MM.1S (cell line): ENCODE data around the gene TFAP2B.
A peak's percentile ranks its signal among the peaks of the same experiment; 100 is the strongest.

Source experiments
- DNase-seq: peaks from one replicate; pipeline ENCODE4 v3.0.0-alpha.2; 2015
- H2AFZ ChIP-seq: fragments of 300-600 bp; sonication (generic); 2 replicates; pipeline ENCODE4 v1.6.0; 2016; ENCODE audit warnings: antibody characterized with exemption, low read length
- H3F3A ChIP-seq: fragments of 300-600 bp; sonication (generic); 2 replicates; pipeline ENCODE4 v1.6.1; 2016; ENCODE audit warnings: mild to moderate bottlenecking, antibody characterized with exemption, low read length, moderate library complexity, mixed read lengths; ENCODE audit not compliant: insufficient read depth
- H3K27ac ChIP-seq: fragments of 300-600 bp; sonication (generic); 2 replicates; pipeline ENCODE4 v1.5.1; 2016; ENCODE audit warnings: mild to moderate bottlenecking, low read length
- H3K27me3 ChIP-seq: fragments of 300-600 bp; sonication (generic); replicated peaks from 2 replicates; pipeline ENCODE4 v1.6.0; 2016; ENCODE audit warnings: low read length; ENCODE audit not compliant: insufficient read depth
- H3K36me3 ChIP-seq: fragments of 300-600 bp; sonication (generic); replicated peaks from 2 replicates; pipeline ENCODE4 v1.6.1; 2016; ENCODE audit warnings: mild to moderate bottlenecking, low read length, mixed read lengths; ENCODE audit not compliant: insufficient read depth
- H3K4me1 ChIP-seq: fragments of 300-600 bp; sonication (generic); 2 replicates; pipeline ENCODE4 v1.6.1; 2016; ENCODE audit warnings: low read length, mixed read lengths
- H3K4me2 ChIP-seq: fragments of 300-600 bp; sonication (generic); 2 replicates; pipeline ENCODE4 v1.6.0; 2016; ENCODE audit warnings: low read depth, low read length
- H3K4me3 ChIP-seq: fragments of 300-600 bp; sonication (generic); 2 replicates; pipeline ENCODE4 v1.5.1; 2016; ENCODE audit warnings: low read length, mixed read lengths
- H3K79me2 ChIP-seq: fragments of 300-600 bp; sonication (generic); 2 replicates; pipeline ENCODE4 v1.6.1; 2016; ENCODE audit warnings: mixed run types, low read length, mixed read lengths
- H3K9ac ChIP-seq: fragments of 300-600 bp; sonication (generic); 2 replicates; pipeline ENCODE4 v1.6.1; 2016; ENCODE audit warnings: low read length, mixed read lengths
- H3K9me2 ChIP-seq: fragments of 300-600 bp; sonication (generic); replicated peaks from 2 replicates; pipeline ENCODE4 v1.6.1; 2016; ENCODE audit warnings: mild to moderate bottlenecking, low read length, mixed read lengths; ENCODE audit not compliant: insufficient read depth
- H3K9me3 ChIP-seq: fragments of 300-600 bp; sonication (generic); replicated peaks from 2 replicates; pipeline ENCODE4 v1.6.1; 2016; ENCODE audit warnings: mild to moderate bottlenecking, low read length, mixed read lengths; ENCODE audit not compliant: insufficient read depth
- H4K20me1 ChIP-seq: fragments of 300-600 bp; sonication (generic); 2 replicates; pipeline ENCODE4 v1.6.1; 2016; ENCODE audit warnings: mild to moderate bottlenecking, low read length, moderate library complexity, mixed read lengths; ENCODE audit not compliant: insufficient read depth
- CTCF ChIP-seq: fragments of 300-600 bp; sonication (generic); IDR thresholded peaks from 2 replicates; pipeline ENCODE4 v1.5.1; 2016; ENCODE audit warnings: antibody characterized with exemption, low read length, mixed read lengths
- EZH2 ChIP-seq: fragments of 300-600 bp; sonication (generic); optimal IDR thresholded peaks from 2 replicates; pipeline ENCODE3; 2017; ENCODE audit warnings: low read depth, mild to moderate bottlenecking, antibody characterized with exemption, low read length, mixed read lengths
- EZH2phosphoT487 ChIP-seq: fragments of 300-600 bp; sonication (generic); IDR thresholded peaks from 2 replicates; pipeline ENCODE4 v1.6.1; 2018; ENCODE audit warnings: antibody characterized with exemption, low read length

TFAP2B gene

GRCh38 chr6:50815436-50816114 lies 3.1 kb upstream of the TFAP2B start:
- no peak overlapping the region for H3K27ac ChIP-seq
- peak overlapping the region; percentile 68 for H3K4me3 ChIP-seq
- peaks cover 3% of the 10 kb centered on the region; the same call in 1 of the 2 replicates for H3K27me3 ChIP-seq
- no peaks in the 10 kb centered on the region for H3K9me3 ChIP-seq
- TF ChIP-seq CTCF (peak; percentile 59), EZH2 (no peak)
- no peaks in the 10 kb centered on the region for H3K9me2 ChIP-seq
- peak overlapping the region; percentile 79 for H3K4me2 ChIP-seq
- peak overlapping the region; percentile 20; the same call in 1 of the 2 replicates for H3K9ac ChIP-seq
- no peaks in the 10 kb centered on the region for H3K36me3 ChIP-seq
- H3K4me1 ChIP-seq, result no peaks in the 10 kb centered on the region
- H4K20me1 ChIP-seq, result no peaks in the 10 kb centered on the region
- H3F3A ChIP-seq, result no peaks in the 10 kb centered on the region; the same call in 1 of the 2 replicates
- H2AFZ ChIP-seq, result peak overlapping the region; percentile 94
- DNase-seq, result peak; percentile 32
- H3K79me2 ChIP-seq, result no peaks in the 10 kb centered on the region

- Histone ChIP-seq H4K20me1 (no peaks in the 10 kb centered on the region), H3F3A (no peaks in the 10 kb centered on the region; the same call in 1 of the 2 replicates), H3K4me2 (peak overlapping the region; percentile 79; the same call in 1 of the 2 replicates), H3K9me3 (no peaks in the 10 kb centered on the region), H3K9me2 (no peaks in the 10 kb centered on the region), H3K9ac (peak overlapping the region; percentile 20; the same call in 1 of the 2 replicates), H3K27me3 (peaks cover 5% of the 10 kb centered on the region; the same call in 1 of the 2 replicates), H3K4me3 (peak overlapping the region; percentile 68), H3K4me1 (no peaks in the 10 kb centered on the region), H3K79me2 (no peaks in the 10 kb centered on the region), H2AFZ (peak overlapping the region; percentile 94), H3K36me3 (no peaks in the 10 kb centered on the region), H3K27ac (no peak overlapping the region)
- DNase-seq, result peak; percentile 78
- peak; percentile 67 for TF ChIP-seq CTCF
- no peak for TF ChIP-seq EZH2phosphoT487
Observed at GRCh38 chr6:50816115-50816675, 2.5 kb upstream of the TFAP2B start.

GRCh38 chr6:50816947-50817645 lies 1.6 kb upstream of the TFAP2B start:
- Histone ChIP-seq H3K27ac (no peak overlapping the region), H3K27me3 (peaks cover 5% of the 10 kb centered on the region; the same call in 1 of the 2 replicates), H4K20me1 (no peaks in the 10 kb centered on the region), H3K36me3 (no peaks in the 10 kb centered on the region), H3K9me3 (no peaks in the 10 kb centered on the region), H3K4me2 (no peak overlapping the region), H2AFZ (no peak overlapping the region), H3F3A (no peaks in the 10 kb centered on the region; the same call in 1 of the 2 replicates), H3K4me3 (no peak overlapping the region), H3K9ac (no peak overlapping the region), H3K9me2 (no peaks in the 10 kb centered on the region), H3K4me1 (no peaks in the 10 kb centered on the region), H3K79me2 (no peaks in the 10 kb centered on the region)
- no peak for DNase-seq
- TF ChIP-seq EZH2 (no peak), EZH2phosphoT487 (no peak), CTCF (no peak)
